ENCODE data around the gene OXCT1.
A peak's percentile ranks its signal among the peaks of the same experiment; 100 is the strongest.

Gene OXCT1

GRCh38 chr5:41869724-41870626 is at the start of gene OXCT1:
Gene OXCT1, minus strand, starts transcription at chr5:41870425. Its CDS starts 67 bp downstream, at chr5:41870358.
- Histone ChIP-seq H3K4me3 (replicated peaks; ENCODE audit: low read depth, low read length) (peak within 1 kb of the TSS; percentile 80), H3K27me3 (replicated peaks; ENCODE audit: control insufficient read depth, insufficient read depth, low read length) (no peaks in the 10 kb centered on the region)
- no peak for TF ChIP-seq CTCF (IDR thresholded peaks at IDR 0.05; ENCODE audit: insufficient read depth, low read length, poor library complexity, severe bottlenecking)

GRCh38 chr5:41918105-41918504 is 47.9 kb upstream of the OXCT1 start:
- TF ChIP-seq CTCF (IDR thresholded peaks at IDR 0.05; ENCODE audit: insufficient read depth, low read length, poor library complexity, severe bottlenecking): no peak
- no peak overlapping the region for H3K4me3 ChIP-seq (replicated peaks; ENCODE audit: low read depth, low read length)
- no peaks in the 10 kb centered on the region for H3K27me3 ChIP-seq (replicated peaks; ENCODE audit: control insufficient read depth, insufficient read depth, low read length)
- H3K36me3 ChIP-seq (ENCODE audit: control insufficient read depth, insufficient read depth, low read length): peaks cover 5% of the 10 kb centered on the region
- peak; percentile 9 for DNase-seq (ENCODE audit: extremely low read depth, insufficient read length)

More at GRCh38 chr5:41869724-41870626, at the start of gene OXCT1:
- DNase-seq (ENCODE audit: extremely low read depth, insufficient read length): peak; percentile 97
- no peaks in the 10 kb centered on the region for H3K36me3 ChIP-seq (ENCODE audit: control insufficient read depth, insufficient read depth, low read length)

- DNase-seq (ENCODE audit: extremely low read depth, insufficient read length): no peak
- Histone ChIP-seq H3K4me3 (replicated peaks; ENCODE audit: low read depth, low read length) (no peak overlapping the region), H3K27me3 (replicated peaks; ENCODE audit: control insufficient read depth, insufficient read depth, low read length) (no peaks in the 10 kb centered on the region), H3K36me3 (ENCODE audit: control insufficient read depth, insufficient read depth, low read length) (peaks cover 1% of the 10 kb centered on the region)
- TF ChIP-seq CTCF (IDR thresholded peaks at IDR 0.05; ENCODE audit: insufficient read depth, low read length, poor library complexity, severe bottlenecking): no peak
Measured at GRCh38 chr5:41908374-41909079, 38.3 kb upstream of the OXCT1 start.

GRCh38 chr5:41906151-41906550 is 35.9 kb upstream of the OXCT1 start:
- no peak for DNase-seq (ENCODE audit: extremely low read depth, insufficient read length)
- Histone ChIP-seq H3K36me3 (ENCODE audit: control insufficient read depth, insufficient read depth, low read length) (no peaks in the 10 kb centered on the region; the same call in none of the 2 replicates), H3K4me3 (replicated peaks; ENCODE audit: low read depth, low read length) (no peak overlapping the region), H3K27me3 (replicated peaks; ENCODE audit: control insufficient read depth, insufficient read depth, low read length) (no peaks in the 10 kb centered on the region)
- no peak for TF ChIP-seq CTCF (IDR thresholded peaks at IDR 0.05; ENCODE audit: insufficient read depth, low read length, poor library complexity, severe bottlenecking)

GRCh38 chr5:41903892-41904799 is 33.9 kb upstream of the OXCT1 start, which contains the start of gene RIMOC1:
Gene RIMOC1, plus strand, starts transcription at chr5:41904344. Its CDS starts 24 bp downstream, at chr5:41904368.
- Histone ChIP-seq H3K27me3 (replicated peaks; ENCODE audit: control insufficient read depth, insufficient read depth, low read length) (no peaks in the 10 kb centered on the region), H3K36me3 (ENCODE audit: control insufficient read depth, insufficient read depth, low read length) (no peaks in the 10 kb centered on the region; the same call in none of the 2 replicates), H3K4me3 (replicated peaks; ENCODE audit: low read depth, low read length) (peak within 1 kb of the TSS; percentile 89)
- no peak for TF ChIP-seq CTCF (IDR thresholded peaks at IDR 0.05; ENCODE audit: insufficient read depth, low read length, poor library complexity, severe bottlenecking)
- peak; percentile 96 for DNase-seq (ENCODE audit: extremely low read depth, insufficient read length)

All from GM06990 (cell line).